HepG2 (cell line): ENCODE results near the gene TCF7L2. TPM values are rescaled to one million over a fixed set of nuclear protein-coding genes. Genes with fewer than 3 reads are reported as not detected.

Experiments
- ASH2L ChIP-seq: fragments of 300-600, 200-600 bp; sonication (generic); IDR thresholded peaks from 2 replicates; pipeline ENCODE4 v1.7.0; 2017; ENCODE audit warnings: low read depth, mild to moderate bottlenecking, moderate library complexity, mixed read lengths, low read length; ENCODE audit not compliant: insufficient read length
- ATF5 ChIP-seq: sonication (generic); formaldehyde crosslinking; IDR thresholded peaks from 2 replicates; pipeline ENCODE4 v1.4.0; 2020; ENCODE audit warnings: mild to moderate bottlenecking, low read depth, missing genetic modification reagents
- EEA1 ChIP-seq: sonication (generic); formaldehyde crosslinking; IDR thresholded peaks from 2 replicates; pipeline ENCODE4 v1.5.1; 2020; ENCODE audit warnings: mild to moderate bottlenecking, missing genetic modification reagents, borderline replicate concordance
- HNF4G ChIP-seq, 2 experiments: sonication (generic) in 1 of 2; formaldehyde crosslinking in 1 of 2; IDR thresholded peaks; 2 replicates each; pipeline versions ENCODE4 v1.4.0 to v1.6.1; 2011 to 2020; ENCODE audit warnings: borderline replicate concordance in 2 of 2, low read depth in 2 of 2, mild to moderate bottlenecking in 2 of 2, low read length in 1 of 2, missing genetic modification reagents in 1 of 2, moderate library complexity in 1 of 2
- HNRNPK ChIP-seq: fragments of 200-400 bp; formaldehyde crosslinking; IDR thresholded peaks from 2 replicates; pipeline ENCODE4 v1.6.1; 2018; ENCODE audit warnings: low read length, low read depth, moderate library complexity, mild to moderate bottlenecking; ENCODE audit not compliant: poor library complexity, severe bottlenecking
- MED1 ChIP-seq: sonication (generic); formaldehyde crosslinking; IDR thresholded peaks from 2 replicates; pipeline ENCODE4 v1.4.0; 2020; ENCODE audit warnings: missing genetic modification reagents
- NFYB ChIP-seq: sonication (generic); formaldehyde crosslinking; IDR thresholded peaks from 2 replicates; pipeline ENCODE4 v1.4.0; 2020; ENCODE audit warnings: missing genetic modification reagents
- PHF8 ChIP-seq: sonication (generic); formaldehyde crosslinking; IDR thresholded peaks from 2 replicates; pipeline ENCODE4 v1.5.0; 2020; ENCODE audit warnings: missing genetic modification reagents
- TAF1 ChIP-seq: sonication (generic); formaldehyde crosslinking; IDR thresholded peaks from 2 replicates; pipeline ENCODE4 v1.4.0; 2020; ENCODE audit warnings: missing genetic modification reagents
- YEATS4 ChIP-seq: sonication (generic); formaldehyde crosslinking; IDR thresholded peaks from 2 replicates; pipeline ENCODE4 v1.4.0; 2020; ENCODE audit warnings: missing genetic modification reagents, borderline replicate concordance
- ZNF160 ChIP-seq: sonication (generic); formaldehyde crosslinking; IDR thresholded peaks from 2 replicates; pipeline ENCODE4 v1.8.0; 2022; ENCODE audit warnings: mild to moderate bottlenecking, inconsistent platforms, missing genetic modification reagents
- ZNF18 ChIP-seq: sonication (generic); formaldehyde crosslinking; IDR thresholded peaks from 2 replicates; pipeline ENCODE4 v1.8.0; 2022; ENCODE audit warnings: mild to moderate bottlenecking, missing genetic modification reagents; ENCODE audit not compliant: insufficient replicate concordance
- ZNF281 ChIP-seq: sonication (generic); formaldehyde crosslinking; IDR thresholded peaks from 2 replicates; pipeline ENCODE4 v1.4.0; 2020; ENCODE audit warnings: missing genetic modification reagents, borderline replicate concordance
- ZNF710 ChIP-seq: sonication (generic); formaldehyde crosslinking; IDR thresholded peaks from 2 replicates; pipeline ENCODE4 v1.5.0; 2020; ENCODE audit warnings: mild to moderate bottlenecking, missing genetic modification reagents, borderline replicate concordance
- ZNF747 ChIP-seq: sonication (generic); formaldehyde crosslinking; IDR thresholded peaks from 2 replicates; pipeline ENCODE4 v1.8.1; 2023; ENCODE audit warnings: missing genetic modification reagents, mild to moderate bottlenecking, borderline replicate concordance
- ZNF788 ChIP-seq: sonication (generic); formaldehyde crosslinking; IDR thresholded peaks from 2 replicates; pipeline ENCODE4 v1.5.0; 2020; ENCODE audit warnings: mild to moderate bottlenecking, missing genetic modification reagents, borderline replicate concordance
- ZSCAN25 ChIP-seq: sonication (generic); formaldehyde crosslinking; IDR thresholded peaks from 2 replicates; pipeline ENCODE4 v1.8.0; 2022; ENCODE audit warnings: mild to moderate bottlenecking, missing genetic modification reagents
- polyA plus RNA-seq, 8 experiments: library from polyadenylated mRNA; depleted of rRNA in 3 of 8; stranded (reverse) in 7 of 8; unstranded in 1 of 8; fragments of >200 nt; fragmentation: Illumina TruSeq in 4 of 8; extraction: Trizol in 4 of 8; gene quantifications; 2 replicates each; pipeline versions ENCODE4 v1.2.1 to v1.2.3, GENCODE V29; 2011 to 2016; ENCODE audit warnings: low read depth in 4 of 8, missing spikeins in 1 of 8, mixed read lengths in 1 of 8; ENCODE audit not compliant: insufficient read depth in 1 of 8
- total RNA-seq, 5 experiments: library from RNA; depleted of rRNA; stranded (reverse); fragments of >200 nt; fragmentation: Illumina TruSeq; extraction: Trizol; gene quantifications; 2 replicates each; pipeline ENCODE4 v1.2.3, GENCODE V29; 2016; ENCODE audit warnings: low read depth in 1 of 5

The TCF7L2 gene
- total and polyA plus RNA-seq, 2 of the 13 experiments (the other 11 are each of a cell fraction or from before 2014, with no cell fraction given): 3.9 to 13.7 TPM

GRCh38 chr10:112952282-112953173 is 2.5 kb downstream of the TCF7L2 start (continued):
- TF ChIP-seq ASH2L (peak; percentile 24), ZNF788 (CRISPR knock-in tag) (0 out of 2 replicates have a peak, but pooled peaks have one; percentile 18), ZNF710 (CRISPR knock-in tag) (0 out of 2 replicates have a peak, but pooled peaks have one; percentile 2), PHF8 (CRISPR knock-in tag) (peak; percentile 60; the same call in 1 of the 2 replicates), HNRNPK (peak; percentile 75), ZNF747 (peak; percentile 47; the same call in 1 of the 2 replicates), MED1 (CRISPR knock-in tag) (0 out of 2 replicates have a peak, but pooled peaks have one; percentile 6), ATF5 (no peak), YEATS4 (CRISPR knock-in tag) (peak; percentile 13; the same call in 1 of the 2 replicates), EEA1 (CRISPR knock-in tag) (0 out of 2 replicates have a peak, but pooled peaks have one; percentile 3), ZNF160 (CRISPR knock-in tag) (no peak), ZNF281 (CRISPR knock-in tag) (peak; percentile 10; the same call in 1 of the 2 replicates), NFYB (no peak), TAF1 (CRISPR knock-in tag) (peak; percentile 35; the same call in 1 of the 2 replicates), ZNF18 (CRISPR knock-in tag) (peak; percentile 40), HNF4G (IDR thresholded peaks at IDR 0.05; ENCODE audit: borderline replicate concordance, low read depth, low read length) (no peak), HNF4G (CRISPR knock-in tag; IDR thresholded peaks at IDR 0.05; ENCODE audit: borderline replicate concordance, low read depth) (no peak), ZSCAN25 (CRISPR knock-in tag) (peak; percentile 79)
